ENCODE measurements around the gene CATSPER1. TPM values are rescaled to one million over a fixed set of nuclear protein-coding genes. Genes with fewer than 3 reads are reported as not detected.

The CATSPER1 gene
- total RNA-seq, 1 donor from 2014 or later: 0.45 TPM

- DNase-seq (ENCODE audit: low read depth) (no peak), FAIRE-seq (no peak)
- Histone ChIP-seq H3K79me2 (ENCODE audit: insufficient read depth, low read length) (peaks cover 56% of the 10 kb centered on the region), H2AFZ (ENCODE audit: low read depth, low read length) (peak overlapping the region; percentile 27), H3K36me3 (ENCODE audit: insufficient read depth, low read length) (peaks cover 43% of the 10 kb centered on the region), H3K4me1 (ENCODE audit: insufficient read depth, low read length) (peaks cover 25% of the 10 kb centered on the region), H3K4me3 (ENCODE audit: insufficient read depth, low read depth, low read length) (peak overlapping the region; percentile 80), H3K9me3 (ENCODE audit: insufficient read depth, low read depth, low read length) (no peaks in the 10 kb centered on the region), H3K4me2 (ENCODE audit: low read length) (peak overlapping the region; percentile 92), H3K9ac (ENCODE audit: low read length) (peak overlapping the region; percentile 85), H4K20me1 (ENCODE audit: insufficient read depth, low read length) (peaks cover 59% of the 10 kb centered on the region), H3K27ac (ENCODE audit: low read depth, low read length) (no peak overlapping the region), H3K27me3 (ENCODE audit: insufficient read depth, low read length) (no peaks in the 10 kb centered on the region)
- no peaks in the 10 kb centered on the region for H3K27me3 Mint-ChIP-seq (ENCODE audit: low read depth, unreplicated experiment)
- peaks cover 32% of the 10 kb centered on the region for H3K4me1 Mint-ChIP-seq (ENCODE audit: low read depth, unreplicated experiment)
- peak overlapping the region; percentile 93 for H3K27ac Mint-ChIP-seq (ENCODE audit: unreplicated experiment)
- no peaks in the 10 kb centered on the region for H3K9me3 Mint-ChIP-seq (ENCODE audit: unreplicated experiment)
- H3K4me3 Mint-ChIP-seq (ENCODE audit: unreplicated experiment): peak overlapping the region; percentile 93
- TF ChIP-seq EZH2 (IDR thresholded peaks at IDR 0.05; ENCODE audit: insufficient read depth, low read length): no peak
- no peak for TF ChIP-seq CTCF (IDR thresholded peaks at IDR 0.05; ENCODE audit: insufficient read depth, low read depth, low read length)
- peaks cover 12% of the 10 kb centered on the region for H3K36me3 Mint-ChIP-seq (ENCODE audit: low read depth, unreplicated experiment)
These were observed 44.5 kb upstream of the CATSPER1 start for GRCh38 chr11:66070604-66071380.

- Mint-ChIP-seq H3K4me3 (ENCODE audit: unreplicated experiment) (peak within 1 kb of the TSS; percentile 93), H3K9me3 (ENCODE audit: unreplicated experiment) (no peaks in the 10 kb centered on the region), H3K4me1 (ENCODE audit: low read depth, unreplicated experiment) (peaks cover 32% of the 10 kb centered on the region), H3K27me3 (ENCODE audit: low read depth, unreplicated experiment) (no peaks in the 10 kb centered on the region), H3K36me3 (ENCODE audit: low read depth, unreplicated experiment) (peaks cover 15% of the 10 kb centered on the region), H3K27ac (ENCODE audit: unreplicated experiment) (peak within 1 kb of the TSS; percentile 93)
- peak within 1 kb of the TSS; percentile 85 for H3K9ac ChIP-seq (ENCODE audit: low read length)
- FAIRE-seq: no peak
- H3K4me1 ChIP-seq (ENCODE audit: insufficient read depth, low read length): peaks cover 25% of the 10 kb centered on the region
- TF ChIP-seq EZH2 (IDR thresholded peaks at IDR 0.05; ENCODE audit: insufficient read depth, low read length): no peak
- TF ChIP-seq CTCF (IDR thresholded peaks at IDR 0.05; ENCODE audit: insufficient read depth, low read depth, low read length): no peak
- H3K36me3 ChIP-seq (ENCODE audit: insufficient read depth, low read length): peaks cover 50% of the 10 kb centered on the region
- H3K9me3 ChIP-seq (ENCODE audit: insufficient read depth, low read depth, low read length): no peaks in the 10 kb centered on the region
- peak within 1 kb of the TSS; percentile 80 for H3K4me3 ChIP-seq (ENCODE audit: insufficient read depth, low read depth, low read length)
- H2AFZ ChIP-seq (ENCODE audit: low read depth, low read length): peak within 1 kb of the TSS; percentile 27
- H4K20me1 ChIP-seq (ENCODE audit: insufficient read depth, low read length): peaks cover 63% of the 10 kb centered on the region
- DNase-seq (ENCODE audit: low read depth): peak; percentile 73
- H3K4me2 ChIP-seq (ENCODE audit: low read length): peak within 1 kb of the TSS; percentile 92
- H3K27ac ChIP-seq (ENCODE audit: low read depth, low read length): peak within 1 kb of the TSS; percentile 65
- H3K79me2 ChIP-seq (ENCODE audit: insufficient read depth, low read length): peaks cover 55% of the 10 kb centered on the region
- no peaks in the 10 kb centered on the region for H3K27me3 ChIP-seq (ENCODE audit: insufficient read depth, low read length)
These were observed 43.7 kb upstream of the CATSPER1 start, which contains the start of gene PACS1 for GRCh38 chr11:66069715-66070603. PACS1 (plus strand) TSS chr11:66070272; CDS start chr11:66070487, 215 bp downstream.

Data from astrocyte (in vitro differentiated cells and primary cell).